Activated naive CD4-positive, alpha-beta T cell treated with anti-CD3 and anti-CD28 coated beads, Interleukin-2, amount 50 U/mL, for 24 hours (primary cell): ENCODE data around the gene NTF4.
"Not testable (repeated sequence)": the region's sequence is repeated elsewhere in the genome, so short reads cannot be mapped to it uniquely, and the experiment has no call there.

Experiments used
- H3K27ac Mint-ChIP-seq: one replicate; pipeline ENCODE4 v1.8.0; 2021; ENCODE audit warnings: mild to moderate bottlenecking, mixed read lengths
- H3K27me3 Mint-ChIP-seq: one replicate; pipeline ENCODE4 v1.8.0; 2021; ENCODE audit warnings: mixed read lengths
- H3K36me3 Mint-ChIP-seq: one replicate; pipeline ENCODE4 v1.8.0; 2021; ENCODE audit warnings: mixed read lengths
- H3K4me1 Mint-ChIP-seq: one replicate; pipeline ENCODE4 v1.8.0; 2021; ENCODE audit warnings: mixed read lengths
- H3K4me3 Mint-ChIP-seq: one replicate; pipeline ENCODE4 v1.8.0; 2021; ENCODE audit warnings: mild to moderate bottlenecking, mixed read lengths
- H3K9me3 Mint-ChIP-seq: one replicate; pipeline ENCODE4 v1.8.0; 2021; ENCODE audit warnings: mixed read lengths

Gene NTF4

GRCh38 chr19:49097453-49098288 is 33.1 kb upstream of the NTF4 start:
- H3K27ac Mint-ChIP-seq, result no peak overlapping the region
- H3K27me3 Mint-ChIP-seq, result no peaks in the 10 kb centered on the region
- no peak overlapping the region for H3K4me3 Mint-ChIP-seq
- H3K36me3 Mint-ChIP-seq, result peaks cover 9% of the 10 kb centered on the region
- no peaks in the 10 kb centered on the region for H3K9me3 Mint-ChIP-seq
- H3K4me1 Mint-ChIP-seq, result peaks cover 8% of the 10 kb centered on the region

GRCh38 chr19:49094505-49095482 is 30.2 kb upstream of the NTF4 start:
- Mint-ChIP-seq H3K36me3 (peaks cover 12% of the 10 kb centered on the region), H3K27ac (no peak overlapping the region), H3K9me3 (no peaks in the 10 kb centered on the region), H3K4me3 (no peak overlapping the region), H3K27me3 (no peaks in the 10 kb centered on the region), H3K4me1 (peaks cover 19% of the 10 kb centered on the region)

GRCh38 chr19:49092686-49093085 is 28.1 kb upstream of the NTF4 start:
- peaks cover 30% of the 10 kb centered on the region for H3K4me1 Mint-ChIP-seq
- peaks cover 9% of the 10 kb centered on the region for H3K36me3 Mint-ChIP-seq
- H3K4me3 Mint-ChIP-seq, result no peak overlapping the region
- peak overlapping the region; percentile 46 for H3K27ac Mint-ChIP-seq
- H3K27me3 Mint-ChIP-seq, result no peaks in the 10 kb centered on the region
- no peaks in the 10 kb centered on the region for H3K9me3 Mint-ChIP-seq

- no peaks in the 10 kb centered on the region for H3K9me3 Mint-ChIP-seq
- H3K36me3 Mint-ChIP-seq, result peaks cover 15% of the 10 kb centered on the region
- peaks cover 38% of the 10 kb centered on the region for H3K4me1 Mint-ChIP-seq
- no peak overlapping the region for H3K27ac Mint-ChIP-seq
- no peak overlapping the region for H3K4me3 Mint-ChIP-seq
- H3K27me3 Mint-ChIP-seq, result no peaks in the 10 kb centered on the region
Observed at GRCh38 chr19:49091391-49092038, 26.9 kb upstream of the NTF4 start.

GRCh38 chr19:49086296-49086695 is 21.7 kb upstream of the NTF4 start:
- H3K4me3 Mint-ChIP-seq, result peak overlapping the region; percentile 98
- peaks cover 38% of the 10 kb centered on the region for H3K4me1 Mint-ChIP-seq
- no peaks in the 10 kb centered on the region for H3K27me3 Mint-ChIP-seq
- no peaks in the 10 kb centered on the region for H3K9me3 Mint-ChIP-seq
- peaks cover 14% of the 10 kb centered on the region for H3K36me3 Mint-ChIP-seq
- H3K27ac Mint-ChIP-seq, result peak overlapping the region; percentile 96

- H3K27me3 Mint-ChIP-seq, result no peaks in the 10 kb centered on the region
Observed at GRCh38 chr19:49085868-49086232, 21.2 kb upstream of the NTF4 start.

GRCh38 chr19:49085020-49085867 is 20.6 kb upstream of the NTF4 start, which contains the start of gene SNRNP70:
TSS of gene SNRNP70 (plus strand) at chr19:49085451. CDS start at chr19:49086415, 964 bp downstream.
- Mint-ChIP-seq H3K4me3 (peak within 1 kb of the TSS; percentile 98), H3K9me3 (no peaks in the 10 kb centered on the region), H3K4me1 (peaks cover 35% of the 10 kb centered on the region), H3K36me3 (peaks cover 11% of the 10 kb centered on the region), H3K27ac (peak within 1 kb of the TSS; percentile 96), H3K27me3 (no peaks in the 10 kb centered on the region)

More at GRCh38 chr19:49085868-49086232, 21.2 kb upstream of the NTF4 start:
- Mint-ChIP-seq H3K9me3 (no peaks in the 10 kb centered on the region), H3K4me1 (peaks cover 38% of the 10 kb centered on the region), H3K27ac (peak overlapping the region; percentile 96), H3K36me3 (peaks cover 13% of the 10 kb centered on the region), H3K4me3 (peak overlapping the region; percentile 98)

- peaks cover 10% of the 10 kb centered on the region for H3K36me3 Mint-ChIP-seq
- H3K9me3 Mint-ChIP-seq, result no peaks in the 10 kb centered on the region
- H3K4me3 Mint-ChIP-seq, result peak overlapping the region; percentile 98
- peak overlapping the region; percentile 96 for H3K27ac Mint-ChIP-seq
- H3K4me1 Mint-ChIP-seq, result peaks cover 30% of the 10 kb centered on the region
- no peaks in the 10 kb centered on the region for H3K27me3 Mint-ChIP-seq
Observed at GRCh38 chr19:49084206-49085019, 19.8 kb upstream of the NTF4 start.

- Mint-ChIP-seq H3K4me3 (no peak overlapping the region), H3K36me3 (peaks cover 4% of the 10 kb centered on the region), H3K27ac (no peak overlapping the region), H3K27me3 (peaks cover 1% of the 10 kb centered on the region), H3K9me3 (no peaks in the 10 kb centered on the region), H3K4me1 (peaks cover 9% of the 10 kb centered on the region)
Observed at GRCh38 chr19:49081273-49081672, 16.7 kb upstream of the NTF4 start.

GRCh38 chr19:49080392-49080791 is 15.8 kb upstream of the NTF4 start:
- H3K4me1 Mint-ChIP-seq, result peaks cover 8% of the 10 kb centered on the region
- H3K9me3 Mint-ChIP-seq, result no peaks in the 10 kb centered on the region
- H3K4me3 Mint-ChIP-seq, result no peak overlapping the region
- H3K36me3 Mint-ChIP-seq, result no peaks in the 10 kb centered on the region
- H3K27ac Mint-ChIP-seq, result no peak overlapping the region
- peaks cover 7% of the 10 kb centered on the region for H3K27me3 Mint-ChIP-seq

GRCh38 chr19:49074869-49075268 is 10.3 kb upstream of the NTF4 start:
- H3K27ac Mint-ChIP-seq, result not testable (repeated sequence)
- H3K4me1 Mint-ChIP-seq, result peaks cover 11% of the 10 kb centered on the region
- H3K27me3 Mint-ChIP-seq, result peaks cover 32% of the 10 kb centered on the region

GRCh38 chr19:49073514-49074378 is 9.1 kb upstream of the NTF4 start:
- Mint-ChIP-seq H3K4me1 (peaks cover 11% of the 10 kb centered on the region), H3K27me3 (peaks cover 41% of the 10 kb centered on the region), H3K27ac (peak overlapping the region; percentile 49), H3K36me3 (peaks cover 10% of the 10 kb centered on the region), H3K4me3 (peak overlapping the region; percentile 79), H3K9me3 (no peaks in the 10 kb centered on the region)

More at GRCh38 chr19:49074869-49075268, 10.3 kb upstream of the NTF4 start:
- H3K36me3 Mint-ChIP-seq, H3K9me3 Mint-ChIP-seq, H3K4me3 Mint-ChIP-seq: not testable (repeated sequence)

- peaks cover 10% of the 10 kb centered on the region for H3K36me3 Mint-ChIP-seq
- peaks cover 41% of the 10 kb centered on the region for H3K27me3 Mint-ChIP-seq
- no peaks in the 10 kb centered on the region for H3K9me3 Mint-ChIP-seq
- H3K27ac Mint-ChIP-seq, result no peak overlapping the region
- peaks cover 11% of the 10 kb centered on the region for H3K4me1 Mint-ChIP-seq
- H3K4me3 Mint-ChIP-seq, result no peak overlapping the region
Observed at GRCh38 chr19:49071860-49072547, 7.4 kb upstream of the NTF4 start.
